IMR-90 (cell line): ENCODE data around the gene ST7. TPM values are rescaled to one million over a fixed set of nuclear protein-coding genes. Genes with fewer than 3 reads are reported as not detected.
A peak's percentile ranks its signal among the peaks of the same experiment; 100 is the strongest.

Experiments used
- ATAC-seq: fragments of 200-7000 bp; cut with Tn5 transposase; 2 replicates; pipeline ENCODE4 v1.9.1; 2020; ENCODE audit warnings: low read depth, mild to moderate bottlenecking, moderate library complexity
- BruUV-seq: library from RNA; stranded (reverse); fragments of 400-500 nt; replicated peaks from 2 replicates; lab custom pipeline; 2021; lab: Mats Ljungman, UMichigan
- CTCF ChIA-PET: fragments of 300-600 bp; formaldehyde crosslinking; extraction: SDS; loops from one replicate; lab custom pipeline; 2021; ENCODE audit warnings: antibody characterized with exemption; lab: Yijun Ruan, JAX
- POLR2A ChIA-PET: fragments of 300-600 bp; sonication (Branson Sonifier 250); formaldehyde crosslinking; loops from one replicate; lab custom pipeline; 2022; ENCODE audit warnings: antibody characterized with exemption; ENCODE audit not compliant: unreplicated experiment; lab: Charles Lee
- DNase-seq: peaks from one replicate; pipeline ENCODE4 v3.0.0; 2013
- H2AFZ ChIP-seq: replicated peaks from 2 replicates; pipeline ENCODE3; 2013; ENCODE audit warnings: low read length, mild to moderate bottlenecking; ENCODE audit not compliant: poor library complexity
- H2AK5ac ChIP-seq: 2 replicates; pipeline ENCODE4 v1.6.1; 2013; ENCODE audit warnings: low read depth, low read length, inconsistent platforms
- H2AK9ac ChIP-seq: replicated peaks from 2 replicates; pipeline ENCODE3; 2013; ENCODE audit warnings: mild to moderate bottlenecking, low read depth, low read length, moderate library complexity; ENCODE audit not compliant: poor library complexity
- H2BK120ac ChIP-seq: 2 replicates; pipeline ENCODE4 v1.6.1; 2013; ENCODE audit warnings: low read depth, low read length, inconsistent platforms
- H2BK15ac ChIP-seq: 3 replicates; pipeline ENCODE4 v1.6.1; 2013; ENCODE audit warnings: low read depth, low read length, inconsistent platforms
- H2BK20ac ChIP-seq: 2 replicates; pipeline ENCODE4 v1.6.1; 2013; ENCODE audit warnings: low read depth, mild to moderate bottlenecking, inconsistent platforms, low read length, moderate library complexity
- H2BK5ac ChIP-seq: 2 replicates; pipeline ENCODE4 v1.6.1; 2013; ENCODE audit warnings: mild to moderate bottlenecking, low read depth, low read length, inconsistent platforms; ENCODE audit not compliant: poor library complexity, severe bottlenecking
- H3K14ac ChIP-seq: replicated peaks from 2 replicates; pipeline ENCODE4 v1.6.1; 2013; ENCODE audit warnings: low read depth, low read length, inconsistent platforms
- H3K18ac ChIP-seq: 2 replicates; pipeline ENCODE4 v1.6.1; 2013; ENCODE audit warnings: low read depth, low read length, control low read depth
- H3K23ac ChIP-seq: 2 replicates; pipeline ENCODE4 v1.6.1; 2013; ENCODE audit warnings: low read depth, low read length, inconsistent platforms
- H3K27ac ChIP-seq: 2 replicates; pipeline ENCODE4 v1.5.1; 2013; ENCODE audit warnings: mild to moderate bottlenecking, control low read depth, low read length; ENCODE audit not compliant: insufficient read depth
- H3K27me3 ChIP-seq: 2 replicates; pipeline ENCODE4 v1.6.1; 2013; ENCODE audit warnings: low read length; ENCODE audit not compliant: control insufficient read depth, insufficient read depth
- H3K36me3 ChIP-seq: 2 replicates; pipeline ENCODE4 v1.6.1; 2013; ENCODE audit warnings: low read length, mixed read lengths; ENCODE audit not compliant: control insufficient read depth, insufficient read depth
- H3K4ac ChIP-seq: 2 replicates; pipeline ENCODE4 v1.6.1; 2013; ENCODE audit warnings: low read depth, low read length, inconsistent platforms
- H3K4me1 ChIP-seq: 2 replicates; pipeline ENCODE4 v1.6.1; 2013; ENCODE audit warnings: low read length, mixed read lengths; ENCODE audit not compliant: control insufficient read depth, insufficient read depth
- H3K4me2 ChIP-seq: 2 replicates; pipeline ENCODE4 v1.6.1; 2013; ENCODE audit warnings: low read depth, mild to moderate bottlenecking, control low read depth, low read length, moderate library complexity
- H3K4me3 ChIP-seq: 2 replicates; pipeline ENCODE4 v1.5.1; 2013; ENCODE audit warnings: low read depth, mild to moderate bottlenecking, control low read depth, low read length, moderate library complexity; ENCODE audit not compliant: insufficient read depth
- H3K56ac ChIP-seq: 2 replicates; pipeline ENCODE4 v1.6.1; 2013; ENCODE audit warnings: low read length, inconsistent platforms; ENCODE audit not compliant: insufficient read depth; ENCODE audit errors: extremely low read depth
- H3K79me1 ChIP-seq, 2 experiments: 2 replicates each; pipeline ENCODE4 v1.6.1; 2013; ENCODE audit warnings: low read length in 2 of 2, inconsistent platforms in 1 of 2, low read depth in 1 of 2
- H3K9ac ChIP-seq: 2 replicates; pipeline ENCODE4 v1.6.1; 2013; ENCODE audit warnings: low read depth, low read length, control low read depth
- H3K9me1 ChIP-seq: 2 replicates; pipeline ENCODE4 v1.6.1; 2013; ENCODE audit warnings: low read length, inconsistent platforms; ENCODE audit not compliant: insufficient read depth
- H3K9me3 ChIP-seq: 2 replicates; pipeline ENCODE4 v1.6.1; 2013; ENCODE audit warnings: low read length; ENCODE audit not compliant: control insufficient read depth, insufficient read depth
- H4K20me1 ChIP-seq: 2 replicates; pipeline ENCODE4 v1.6.1; 2013; ENCODE audit warnings: low read length, inconsistent platforms; ENCODE audit not compliant: insufficient read depth
- H4K5ac ChIP-seq: 2 replicates; pipeline ENCODE4 v1.6.1; 2013; ENCODE audit warnings: mild to moderate bottlenecking, low read depth, low read length, control low read depth
- H4K8ac ChIP-seq, 2 experiments: 2 replicates each; pipeline ENCODE4 v1.6.1; 2013; ENCODE audit warnings: low read depth in 2 of 2, low read length in 2 of 2, control low read depth in 1 of 2, inconsistent platforms in 1 of 2
- H4K91ac ChIP-seq: 2 replicates; pipeline ENCODE4 v1.6.1; 2013; ENCODE audit warnings: low read depth, low read length, inconsistent platforms; ENCODE audit not compliant: insufficient read depth
- CHD1 ChIP-seq: IDR thresholded peaks from 2 replicates; pipeline ENCODE4 v1.6.1; 2012; ENCODE audit warnings: low read depth, low read length, improper control_type of control experiment
- FOS ChIP-seq: fragments of 150-350 bp; IDR thresholded peaks from 2 replicates; pipeline ENCODE4 v1.6.1; 2016; ENCODE audit warnings: low read depth, low read length
- MAZ ChIP-seq: IDR thresholded peaks from 2 replicates; pipeline ENCODE4 v1.6.1; 2012; ENCODE audit warnings: low read depth, mild to moderate bottlenecking, low read length, improper control_type of control experiment, moderate library complexity, borderline replicate concordance
- RAD21 ChIP-seq: IDR thresholded peaks from 2 replicates; pipeline ENCODE4 v1.6.1; 2012; ENCODE audit warnings: low read length, improper control_type of control experiment
- SMC3 ChIP-seq: fragments of 150-350 bp; IDR thresholded peaks from 2 replicates; pipeline ENCODE4 v1.6.1; 2016; ENCODE audit warnings: low read depth, mild to moderate bottlenecking, antibody characterized with exemption, low read length, moderate library complexity
- USF2 ChIP-seq: fragments of 150-350 bp; IDR thresholded peaks from 2 replicates; pipeline ENCODE4 v1.6.1; 2017; ENCODE audit warnings: mild to moderate bottlenecking, antibody characterized with exemption, low read length, low read depth
- WGBS, 2 experiments: methylation state at CpG; one replicate each; pipeline versions ENCODE4 v1.1.5 to v1.1.7; 2013; ENCODE audit warnings: missing lambda C conversion rate in 2 of 2; ENCODE audit not compliant: insufficient read length in 1 of 2; ENCODE audit errors: extremely low coverage in 2 of 2; 5-methylcytosine and 5-hydroxymethylcytosine counted together
- dilution Hi-C: fragments of 300-500 bp; cut with HindIII; formaldehyde crosslinking; loops from one replicate; pipeline ENCODE4 v1.14.3; 2018; ENCODE audit warnings: low sequenced_read_pairs; ENCODE audit not compliant: unreplicated experiment
- in situ Hi-C: fragments of 300-500 bp; cut with MboI; formaldehyde crosslinking; loops from 3 replicates; pipeline ENCODE4 v1.14.3; 2019; ENCODE audit warnings: low sequenced_read_pairs, inconsistent platforms, mixed read lengths
- intact Hi-C: fragments of 100-400 bp; cut with micrococcal nuclease; formaldehyde crosslinking; loops from 2 replicates; pipeline ENCODE4 v1.10.0; 2022
- polyA plus RNA-seq, 3 experiments: library from polyadenylated mRNA; depleted of rRNA; stranded (reverse); fragments of >200 nt; gene quantifications; 2 replicates each; pipeline ENCODE4 v1.2.3, GENCODE V29; 2012; ENCODE audit warnings: low replicate concordance in 1 of 3
- total RNA-seq: library from RNA; depleted of rRNA; stranded (reverse); fragments of >200 nt; gene quantifications from 2 replicates; pipeline ENCODE4 v1.2.3, GENCODE V29; 2012

The ST7 gene
- total and polyA plus RNA-seq, 2 of the 4 experiments (the other 2 are of a cell fraction): 18.6 to 26.0 TPM

GRCh38 chr7:117154721-117155120 lies 201.4 kb downstream of the ST7 start:
- Histone ChIP-seq H3K4me1 (peaks cover 14% of the 10 kb centered on the region), H3K4ac (no peak overlapping the region), H3K27ac (no peak overlapping the region), H3K23ac (no peak overlapping the region), H4K8ac (no peak overlapping the region), H2AK5ac (0 out of 2 replicates have a peak overlapping the region, but pooled peaks have one; percentile 40), H3K56ac (no peak overlapping the region), H3K9ac (no peak overlapping the region), H2BK15ac (no peak overlapping the region), H2BK5ac (no peak overlapping the region), H3K14ac (no peak overlapping the region), H3K9me3 (no peaks in the 10 kb centered on the region), H3K27me3 (no peaks in the 10 kb centered on the region), H3K9me1 (peaks cover 3% of the 10 kb centered on the region; the same call in 1 of the 2 replicates), H2AFZ (no peak overlapping the region), H3K4me2 (no peak overlapping the region), H4K20me1 (no peaks in the 10 kb centered on the region), H3K4me3 (no peak overlapping the region), H3K18ac (peak overlapping the region; percentile 14; the same call in 1 of the 2 replicates), H2BK20ac (no peak overlapping the region), H2BK120ac (no peak overlapping the region), H3K79me1 (peaks cover 0 to 4% of the 10 kb centered on the region in 2 experiments; a peak in 2 of 4 replicates), H2AK9ac (no peak overlapping the region), H4K5ac (no peak overlapping the region), H3K36me3 (peaks cover 2% of the 10 kb centered on the region; the same call in 1 of the 2 replicates), H4K91ac (no peak overlapping the region)
- WGBS, 2 experiments: no CpG with 5 or more reads among the region's 1 CpG
- no peak for ATAC-seq
- BruUV-seq: no TSS peak
- in situ Hi-C loops: no loop called here
- intact Hi-C loops: no loop called here
- TF ChIP-seq SMC3: no peak
- TF ChIP-seq RAD21: no peak
- no peak for TF ChIP-seq MAZ
- TF ChIP-seq USF2: no peak
- TF ChIP-seq FOS: no peak
- TF ChIP-seq CHD1: no peak
- POLR2A ChIA-PET: no interaction called here
- no peak for DNase-seq
- CTCF ChIA-PET: no interaction called here
- dilution Hi-C loops: no loop called here
